Measurements from ENCODE around the gene CNTNAP2.
"Not testable (repeated sequence)": the region's sequence is repeated elsewhere in the genome, so short reads cannot be mapped to it uniquely, and the experiment has no call there.

CNTNAP2 gene

DNA sequence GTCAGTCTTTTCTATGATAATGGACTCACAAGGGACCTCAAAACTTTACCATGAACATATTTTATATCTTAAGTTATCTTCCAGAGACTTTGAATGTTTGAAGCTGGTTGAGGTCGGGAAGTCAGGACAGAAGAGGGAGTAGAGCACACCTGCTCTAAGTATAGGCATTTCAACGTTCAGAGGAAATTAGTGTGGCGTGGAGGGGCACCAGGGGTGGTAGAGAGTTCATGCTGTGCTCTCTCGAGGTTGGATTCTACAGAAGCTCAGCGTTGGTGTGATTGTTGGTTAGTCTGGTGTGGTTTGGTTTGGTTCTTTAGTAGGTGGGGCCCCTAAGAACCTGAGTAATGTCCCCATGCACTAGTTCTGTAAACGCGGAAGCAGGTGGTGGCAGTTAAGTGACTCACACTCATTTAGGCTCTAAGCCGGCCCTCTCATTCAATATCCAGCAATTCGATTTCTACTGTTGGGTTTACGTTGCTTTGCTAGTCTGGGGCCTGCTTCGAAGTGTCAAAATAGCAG, 19.8 kb downstream of the CNTNAP2 start:
- FAIRE-seq (no peak), DNase-seq (ENCODE audit: insufficient read length, low spot score) (no peak)
- TF ChIP-seq PAX5 (IDR thresholded peaks at IDR 0.05; ENCODE audit: insufficient read depth, low read length, severe bottlenecking) (no peak), POU2F2 (IDR thresholded peaks at IDR 0.05; ENCODE audit: low read depth, low read length) (no peak), POLR2A (IDR thresholded peaks at IDR 0.05; ENCODE audit: low read depth, low read length) (no peak), TAF1 (IDR thresholded peaks at IDR 0.05; ENCODE audit: low read depth, low read length) (no peak), POLR2AphosphoS5 (IDR thresholded peaks at IDR 0.05; ENCODE audit: low read depth, low read length) (no peak), SPI1 (IDR thresholded peaks at IDR 0.05; ENCODE audit: low read depth, low read length) (no peak)

DNA sequence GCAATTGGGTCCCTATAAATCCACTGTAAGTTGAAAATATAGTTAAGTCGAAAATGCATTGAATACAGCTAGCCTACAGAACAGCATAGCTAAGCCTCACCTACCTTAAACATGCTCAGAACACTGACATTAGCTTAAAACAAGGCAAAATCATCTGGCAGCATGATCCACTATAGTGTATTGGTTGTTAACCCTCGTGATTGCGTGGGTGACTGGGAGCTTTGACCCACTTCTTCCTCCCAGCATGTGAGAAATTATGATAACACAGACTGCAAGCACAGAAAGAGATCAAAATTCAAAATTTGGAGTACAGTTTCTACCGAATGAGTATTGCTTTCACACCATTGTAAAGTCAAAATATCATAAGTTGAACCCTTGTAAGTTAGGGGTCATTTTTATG, 22.3 kb downstream of the CNTNAP2 start:
- no peak for DNase-seq (ENCODE audit: insufficient read length, low spot score)
- TF ChIP-seq TAF1 (IDR thresholded peaks at IDR 0.05; ENCODE audit: low read depth, low read length) (no peak), PAX5 (IDR thresholded peaks at IDR 0.05; ENCODE audit: insufficient read depth, low read length, severe bottlenecking) (no peak), POU2F2 (IDR thresholded peaks at IDR 0.05; ENCODE audit: low read depth, low read length) (no peak), SPI1 (IDR thresholded peaks at IDR 0.05; ENCODE audit: low read depth, low read length) (no peak), POLR2A (IDR thresholded peaks at IDR 0.05; ENCODE audit: low read depth, low read length) (no peak), POLR2AphosphoS5 (IDR thresholded peaks at IDR 0.05; ENCODE audit: low read depth, low read length) (no peak)
- FAIRE-seq: no peak

DNA sequence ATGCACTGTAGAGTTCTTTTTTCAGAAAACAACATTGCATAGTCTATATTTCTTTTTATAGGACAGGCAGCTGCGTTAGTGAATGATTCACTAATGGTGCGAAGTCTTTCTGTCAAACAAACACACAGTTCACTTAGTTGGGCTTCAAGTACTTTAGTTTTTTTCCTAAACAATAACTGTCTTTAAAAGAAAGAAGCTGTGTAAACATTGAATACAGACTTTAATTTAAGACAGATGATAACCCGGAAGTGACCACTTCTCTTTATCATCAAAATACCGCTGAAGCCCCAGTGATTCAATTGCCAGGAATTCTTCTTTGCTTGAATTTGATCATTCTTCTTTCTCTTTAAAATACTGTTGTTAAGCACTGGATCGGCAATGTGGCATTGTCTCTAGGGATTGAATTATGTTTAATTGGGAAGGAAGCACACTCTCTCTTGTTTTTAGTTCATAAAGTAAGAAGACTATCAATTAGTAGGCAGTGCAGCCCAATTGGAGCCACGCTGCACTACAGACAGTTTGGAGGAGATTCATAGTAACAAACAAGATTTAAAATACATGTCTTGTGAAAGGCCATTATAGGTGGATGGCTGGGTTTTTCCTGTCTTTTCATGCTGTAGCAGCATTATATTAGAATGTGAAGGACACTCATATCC, 30.4 kb downstream of the CNTNAP2 start:
- DNase-seq (ENCODE audit: insufficient read length, low spot score): no peak
- no peak for FAIRE-seq
- TF ChIP-seq PAX5 (IDR thresholded peaks at IDR 0.05; ENCODE audit: insufficient read depth, low read length, severe bottlenecking) (no peak), SPI1 (IDR thresholded peaks at IDR 0.05; ENCODE audit: low read depth, low read length) (no peak), POLR2A (IDR thresholded peaks at IDR 0.05; ENCODE audit: low read depth, low read length) (no peak), POU2F2 (IDR thresholded peaks at IDR 0.05; ENCODE audit: low read depth, low read length) (no peak), TAF1 (IDR thresholded peaks at IDR 0.05; ENCODE audit: low read depth, low read length) (no peak), POLR2AphosphoS5 (IDR thresholded peaks at IDR 0.05; ENCODE audit: low read depth, low read length) (no peak)

DNA sequence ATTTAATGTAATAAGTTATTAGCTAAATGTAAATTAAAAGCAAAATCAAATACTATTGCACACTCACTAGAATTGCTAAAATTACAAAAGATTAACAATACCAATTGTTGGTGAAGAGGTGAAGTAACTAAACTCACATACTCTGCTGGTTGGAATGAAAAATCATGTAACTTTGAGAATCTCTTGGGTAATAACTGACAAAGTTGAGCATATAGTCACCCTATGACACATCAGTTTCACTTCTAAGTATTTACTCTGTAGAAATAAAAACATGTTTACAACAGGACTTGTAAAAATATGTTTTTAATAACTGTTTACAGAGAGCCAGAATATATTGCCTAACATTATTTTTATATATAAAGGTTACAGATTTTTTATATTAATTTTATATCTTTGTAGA, 33.6 kb downstream of the CNTNAP2 start:
- FAIRE-seq (no peak), DNase-seq (ENCODE audit: insufficient read length, low spot score) (no peak)
- TF ChIP-seq SPI1 (IDR thresholded peaks at IDR 0.05; ENCODE audit: low read depth, low read length): no peak

DNA sequence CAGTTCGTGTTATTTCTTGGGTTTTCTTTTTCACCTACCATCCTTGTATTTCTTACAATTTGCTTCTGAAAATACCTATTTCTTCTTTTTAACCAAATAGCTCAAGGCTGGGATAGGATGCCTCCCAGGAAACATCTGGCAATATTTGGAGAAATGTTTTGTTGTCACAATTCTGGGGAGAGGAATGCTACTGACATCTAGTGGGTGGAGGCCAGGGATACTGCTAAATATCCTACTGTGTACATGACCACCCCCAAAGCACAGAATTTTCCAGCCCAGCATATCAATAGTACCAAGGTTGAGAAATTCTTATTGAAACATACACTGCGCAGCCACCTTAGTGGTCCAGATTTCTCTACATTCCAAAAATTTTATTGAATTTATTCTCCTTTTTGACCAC, 55.5 kb downstream of the CNTNAP2 start:
- FAIRE-seq (no peak), DNase-seq (ENCODE audit: insufficient read length, low spot score) (no peak)

DNA sequence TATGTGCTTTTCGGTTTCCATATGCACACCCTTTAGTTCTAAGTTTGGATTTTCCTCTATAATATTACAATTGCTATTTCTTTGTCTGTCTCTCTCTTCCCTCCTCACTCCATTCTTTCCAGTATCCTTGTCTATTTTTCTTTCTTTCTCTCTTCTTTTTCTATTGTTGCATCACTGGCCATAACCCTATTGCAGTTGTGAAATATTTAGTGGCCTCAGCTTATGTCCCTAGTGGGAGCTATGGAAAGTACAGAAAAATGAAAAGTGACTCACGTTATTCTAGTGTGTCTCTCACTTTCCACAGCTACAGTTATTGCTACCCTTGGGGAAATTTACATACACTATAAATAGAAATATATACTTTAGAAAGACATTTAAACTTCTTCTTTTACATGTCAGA, 59.1 kb downstream of the CNTNAP2 start:
- no peak for FAIRE-seq
- TF ChIP-seq POLR2A (IDR thresholded peaks at IDR 0.05; ENCODE audit: low read depth, low read length) (no peak), POU2F2 (IDR thresholded peaks at IDR 0.05; ENCODE audit: low read depth, low read length) (no peak), PAX5 (IDR thresholded peaks at IDR 0.05; ENCODE audit: insufficient read depth, low read length, severe bottlenecking) (no peak), POLR2AphosphoS5 (IDR thresholded peaks at IDR 0.05; ENCODE audit: low read depth, low read length) (no peak), SPI1 (IDR thresholded peaks at IDR 0.05; ENCODE audit: low read depth, low read length) (no peak), TAF1 (IDR thresholded peaks at IDR 0.05; ENCODE audit: low read depth, low read length) (no peak)
- no peak for DNase-seq (ENCODE audit: insufficient read length, low spot score)

More for the DNA sequence above, 55.5 kb downstream of the CNTNAP2 start:
- TF ChIP-seq SPI1 (IDR thresholded peaks at IDR 0.05; ENCODE audit: low read depth, low read length) (no peak), POU2F2 (IDR thresholded peaks at IDR 0.05; ENCODE audit: low read depth, low read length) (no peak), POLR2AphosphoS5 (IDR thresholded peaks at IDR 0.05; ENCODE audit: low read depth, low read length) (no peak), PAX5 (IDR thresholded peaks at IDR 0.05; ENCODE audit: insufficient read depth, low read length, severe bottlenecking) (no peak), TAF1 (IDR thresholded peaks at IDR 0.05; ENCODE audit: low read depth, low read length) (no peak)

DNA sequence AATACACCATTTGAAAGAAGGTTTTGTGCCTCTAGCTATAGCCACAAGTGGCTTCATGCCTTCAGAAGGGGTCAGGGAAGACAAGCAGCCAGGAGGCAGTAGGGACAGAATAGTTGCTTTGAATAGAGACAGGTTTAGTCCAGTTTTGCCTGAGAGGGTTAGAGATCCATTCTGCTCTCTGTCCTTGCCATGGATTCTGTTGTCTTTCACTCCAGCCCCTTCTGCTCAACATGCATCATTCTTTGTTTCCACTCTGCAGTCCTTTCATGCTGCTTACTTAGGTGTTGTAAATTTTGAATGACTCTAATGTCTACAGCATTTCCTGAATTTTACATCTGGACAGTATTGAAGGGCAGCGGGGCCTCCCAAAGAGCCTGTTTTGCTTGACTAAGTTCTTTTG, 60.3 kb downstream of the CNTNAP2 start:
- no peak for DNase-seq (ENCODE audit: insufficient read length, low spot score)
- no peak for TF ChIP-seq TAF1 (IDR thresholded peaks at IDR 0.05; ENCODE audit: low read depth, low read length)
- no peak for TF ChIP-seq POU2F2 (IDR thresholded peaks at IDR 0.05; ENCODE audit: low read depth, low read length)
- TF ChIP-seq POLR2AphosphoS5 (IDR thresholded peaks at IDR 0.05; ENCODE audit: low read depth, low read length): no peak
- no peak for TF ChIP-seq POLR2A (IDR thresholded peaks at IDR 0.05; ENCODE audit: low read depth, low read length)
- no peak for TF ChIP-seq SPI1 (IDR thresholded peaks at IDR 0.05; ENCODE audit: low read depth, low read length)
- no peak for TF ChIP-seq PAX5 (IDR thresholded peaks at IDR 0.05; ENCODE audit: insufficient read depth, low read length, severe bottlenecking)
- FAIRE-seq: no peak

DNA sequence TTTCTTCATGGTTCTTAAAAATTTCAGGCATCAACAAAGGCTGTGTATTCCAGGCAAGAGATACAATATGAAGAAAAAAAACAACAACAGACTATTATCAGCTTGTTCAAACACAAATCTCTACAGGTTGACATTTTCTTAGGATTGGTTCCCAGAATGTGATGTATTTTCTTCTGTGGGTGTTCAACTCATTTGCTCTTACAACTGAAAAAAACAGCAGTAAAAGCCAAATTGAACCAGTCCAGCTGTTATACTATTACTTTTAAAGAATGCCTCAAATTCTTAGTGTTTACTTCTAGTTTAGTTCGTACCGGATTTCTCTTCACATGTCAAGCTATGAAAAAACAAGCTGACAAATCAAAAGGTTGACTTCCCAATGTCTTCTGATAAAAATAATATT, 60.7 kb downstream of the CNTNAP2 start:
- DNase-seq (ENCODE audit: insufficient read length, low spot score) (no peak), FAIRE-seq (no peak)
- TF ChIP-seq POLR2AphosphoS5 (IDR thresholded peaks at IDR 0.05; ENCODE audit: low read depth, low read length) (no peak), SPI1 (IDR thresholded peaks at IDR 0.05; ENCODE audit: low read depth, low read length) (no peak), POLR2A (IDR thresholded peaks at IDR 0.05; ENCODE audit: low read depth, low read length) (no peak), TAF1 (IDR thresholded peaks at IDR 0.05; ENCODE audit: low read depth, low read length) (no peak), PAX5 (IDR thresholded peaks at IDR 0.05; ENCODE audit: insufficient read depth, low read length, severe bottlenecking) (no peak), POU2F2 (IDR thresholded peaks at IDR 0.05; ENCODE audit: low read depth, low read length) (no peak)

DNA sequence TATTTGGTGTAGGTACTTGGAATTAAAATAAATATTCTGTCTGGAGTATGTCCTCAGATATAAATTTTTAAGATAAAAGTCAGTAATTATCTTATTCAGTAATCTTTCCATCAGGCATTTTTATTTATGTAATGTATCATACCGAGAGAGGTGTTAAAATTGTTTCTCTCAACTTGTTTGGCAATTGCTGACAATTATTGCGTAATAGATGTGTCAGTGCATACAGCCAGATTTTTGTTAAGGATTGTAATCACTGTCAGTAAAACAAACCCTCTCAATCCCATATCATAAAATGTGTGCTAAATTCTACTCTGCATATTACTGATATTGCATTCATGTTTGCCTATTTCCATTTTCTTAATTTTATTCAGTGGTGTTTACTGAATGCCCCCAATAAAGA, 69.2 kb downstream of the CNTNAP2 start:
- no peak for DNase-seq (ENCODE audit: insufficient read length, low spot score)
- FAIRE-seq: no peak
- no peak for TF ChIP-seq TAF1 (IDR thresholded peaks at IDR 0.05; ENCODE audit: low read depth, low read length)
- TF ChIP-seq POU2F2 (IDR thresholded peaks at IDR 0.05; ENCODE audit: low read depth, low read length): no peak
- TF ChIP-seq PAX5 (IDR thresholded peaks at IDR 0.05; ENCODE audit: insufficient read depth, low read length, severe bottlenecking): no peak
- no peak for TF ChIP-seq POLR2A (IDR thresholded peaks at IDR 0.05; ENCODE audit: low read depth, low read length)
- TF ChIP-seq SPI1 (IDR thresholded peaks at IDR 0.05; ENCODE audit: low read depth, low read length): no peak
- TF ChIP-seq POLR2AphosphoS5 (IDR thresholded peaks at IDR 0.05; ENCODE audit: low read depth, low read length): no peak

DNA sequence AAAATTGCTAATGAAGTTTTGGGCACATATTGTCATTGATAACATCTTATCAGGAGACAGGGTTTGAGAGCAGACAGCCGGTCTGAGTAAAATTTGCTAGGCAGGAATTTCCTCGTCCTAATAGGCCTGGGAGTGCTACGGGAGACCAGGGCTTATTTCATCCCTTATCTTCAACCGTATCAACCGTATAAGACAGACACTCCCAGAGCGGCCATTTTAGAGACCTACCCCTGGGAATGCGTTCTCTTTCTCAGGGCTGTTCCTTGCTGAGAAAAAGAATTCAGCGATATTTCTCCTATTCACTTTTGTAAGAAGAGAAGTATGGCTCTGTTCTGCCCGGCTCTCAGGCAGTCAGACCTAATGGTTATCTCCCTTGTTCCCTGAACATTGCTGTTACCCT, 74.8 kb downstream of the CNTNAP2 start:
- not testable (repeated sequence) for DNase-seq (ENCODE audit: insufficient read length, low spot score); FAIRE-seq
